Measurements from ENCODE around the gene IKBKE.

- TF ChIP-seq, protein P1, sequence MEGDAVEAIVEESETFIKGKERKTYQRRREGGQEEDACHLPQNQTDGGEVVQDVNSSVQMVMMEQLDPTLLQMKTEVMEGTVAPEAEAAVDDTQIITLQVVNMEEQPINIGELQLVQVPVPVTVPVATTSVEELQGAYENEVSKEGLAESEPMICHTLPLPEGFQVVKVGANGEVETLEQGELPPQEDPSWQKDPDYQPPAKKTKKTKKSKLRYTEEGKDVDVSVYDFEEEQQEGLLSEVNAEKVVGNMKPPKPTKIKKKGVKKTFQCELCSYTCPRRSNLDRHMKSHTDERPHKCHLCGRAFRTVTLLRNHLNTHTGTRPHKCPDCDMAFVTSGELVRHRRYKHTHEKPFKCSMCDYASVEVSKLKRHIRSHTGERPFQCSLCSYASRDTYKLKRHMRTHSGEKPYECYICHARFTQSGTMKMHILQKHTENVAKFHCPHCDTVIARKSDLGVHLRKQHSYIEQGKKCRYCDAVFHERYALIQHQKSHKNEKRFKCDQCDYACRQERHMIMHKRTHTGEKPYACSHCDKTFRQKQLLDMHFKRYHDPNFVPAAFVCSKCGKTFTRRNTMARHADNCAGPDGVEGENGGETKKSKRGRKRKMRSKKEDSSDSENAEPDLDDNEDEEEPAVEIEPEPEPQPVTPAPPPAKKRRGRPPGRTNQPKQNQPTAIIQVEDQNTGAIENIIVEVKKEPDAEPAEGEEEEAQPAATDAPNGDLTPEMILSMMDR (optimal IDR thresholded peaks at IDR 0.05 in 1 of 3, IDR thresholded peaks at IDR 0.05 in 1 of 3, conservative IDR thresholded peaks at IDR 0.05 in 1 of 3; ENCODE audit: extremely low read depth in 1 of 3, insufficient read depth in 2 of 3, low read length in 3 of 3) = no peak
- TF ChIP-seq EZH2 (IDR thresholded peaks at IDR 0.05; ENCODE audit: low read length) = no peak
Observed at GRCh38 chr1:206495493-206496046, 25.3 kb downstream of the IKBKE start.

Measured in keratinocyte (primary cell).